GM18517 (cell line): ENCODE measurements around the gene ZC3H12A.
"Not testable (repeated sequence)": the region's sequence is repeated elsewhere in the genome, so short reads cannot be mapped to it uniquely, and the experiment has no call there.

Experiments used
- ATAC-seq: cut with Tn5 transposase; IDR thresholded peaks from one replicate; pipeline ENCODE4 v1.9.1; 2021; ENCODE audit warnings: mild to moderate bottlenecking, moderate library complexity; ENCODE audit not compliant: unreplicated experiment

The ZC3H12A gene

GRCh38 chr1:37498872-37499617 is 24.7 kb downstream of the ZC3H12A start:
- ATAC-seq, result no peak

GRCh38 chr1:37501661-37502060 is 27.3 kb downstream of the ZC3H12A start:
- ATAC-seq, result no peak

GRCh38 chr1:37502104-37502503 is 27.7 kb downstream of the ZC3H12A start:
- ATAC-seq, result no peak

GRCh38 chr1:37502791-37503190 is 28.4 kb downstream of the ZC3H12A start:
- ATAC-seq, result not testable (repeated sequence)

- no peak for ATAC-seq
These were observed 32.4 kb downstream of the ZC3H12A start for GRCh38 chr1:37506740-37507139.

- ATAC-seq, result no peak
These were observed 34.8 kb downstream of the ZC3H12A start for GRCh38 chr1:37509181-37509580.

GRCh38 chr1:37513795-37514349 is 39.5 kb downstream of the ZC3H12A start:
- no peak for ATAC-seq

- ATAC-seq, result peak; percentile 90
These were observed 40.2 kb downstream of the ZC3H12A start, which contains the start of gene MEAF6 for GRCh38 chr1:37514350-37515184. Gene MEAF6 (minus strand): TSS chr1:37514766. CDS start chr1:37514746, 20 bp downstream.

GRCh38 chr1:37515185-37516034 is 41.0 kb downstream of the ZC3H12A start:
- ATAC-seq, result no peak

- no peak for ATAC-seq
These were observed 43.2 kb downstream of the ZC3H12A start for GRCh38 chr1:37517569-37517968.

- ATAC-seq, result not testable (repeated sequence)
These were observed 43.9 kb downstream of the ZC3H12A start for GRCh38 chr1:37518241-37518640.

GRCh38 chr1:37518929-37519328 is 44.5 kb downstream of the ZC3H12A start:
- ATAC-seq, result not testable (repeated sequence)

GRCh38 chr1:37519613-37520012 is 45.2 kb downstream of the ZC3H12A start:
- ATAC-seq, result no peak

GRCh38 chr1:37529888-37530287 is 55.5 kb downstream of the ZC3H12A start:
- not testable (repeated sequence) for ATAC-seq

- not testable (repeated sequence) for ATAC-seq
These were observed 58.2 kb downstream of the ZC3H12A start for GRCh38 chr1:37532418-37533156.

GRCh38 chr1:37533317-37534093 is 59.1 kb downstream of the ZC3H12A start:
- no peak for ATAC-seq
